ENCODE measurements around the gene NBEAL2. TPM values are rescaled to one million over a fixed set of nuclear protein-coding genes. Genes with fewer than 3 reads are reported as not detected.

Gene NBEAL2
- total and polyA plus RNA-seq, 10 of the 15 experiments (the other 5 are each of a cell fraction or from before 2014, with no cell fraction given) = 0.07 to 127 (median 29.4) TPM

DNA sequence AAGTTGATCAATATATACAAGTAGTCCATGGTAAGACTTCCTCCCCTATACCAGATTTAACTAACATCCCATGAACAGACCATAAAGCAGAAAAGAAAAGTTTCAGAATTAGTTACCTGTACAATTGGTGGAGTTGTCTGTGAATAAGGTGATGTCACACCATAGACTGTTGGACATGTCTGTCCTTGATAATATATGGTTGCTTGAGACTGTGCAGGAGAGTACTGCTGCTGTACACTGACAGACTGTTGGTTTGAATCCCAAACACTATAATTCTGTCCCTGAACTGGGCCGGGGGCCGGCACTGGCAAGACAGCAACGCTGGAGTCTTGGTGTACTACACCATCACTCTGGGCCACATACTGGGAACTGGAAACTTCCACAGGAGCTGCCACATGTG is 77.2 kb downstream of the NBEAL2 start:
- H2AFZ ChIP-seq (ENCODE audit: control insufficient read depth, low read depth, low read length) = no peak overlapping the region
- H3K27me3 ChIP-seq (replicated peaks in 1 of 2; ENCODE audit: control insufficient read depth in 2 of 2, insufficient read depth in 2 of 2, low read length in 1 of 2) = no peaks in the 10 kb centered on the region
- H4K20me1 ChIP-seq (ENCODE audit: control insufficient read depth, insufficient read depth) = no peaks in the 10 kb centered on the region
- WGBS (ENCODE audit: insufficient coverage, insufficient replicate concordance, low lambda C conversion rate, missing lambda C conversion rate) = 100% methylated on average over 3 of the region's 3 CpGs
- DNase-seq (ENCODE audit: low read depth, low spot score) (no peak), ATAC-seq (peak; percentile 56), FAIRE-seq (no peak)
- peaks cover 3% of the 10 kb centered on the region for H3K79me2 ChIP-seq (ENCODE audit: control insufficient read depth, insufficient read depth, low read length)
- no peak overlapping the region for H3K27ac ChIP-seq (ENCODE audit: control insufficient read depth, insufficient read depth)
- BruUV-seq (replicated peaks) = no TSS peak
- SMC1A ChIA-PET (ENCODE audit: uncharacterized antibody, unreplicated experiment) = interaction anchor here (0.7 kb wide), 2 partner anchors 10 to 39 kb away, joined by 3 read pairs; no protein-coding TSS in a partner anchor
- H3K9ac ChIP-seq (ENCODE audit: control insufficient read depth, insufficient read depth, low read length) = no peak overlapping the region
- no peak overlapping the region for H3K4me2 ChIP-seq (ENCODE audit: control insufficient read depth, insufficient read depth)
- no peaks in the 10 kb centered on the region for H3K9me3 ChIP-seq (replicated peaks; ENCODE audit: control insufficient read depth, insufficient read depth, low read length)
- RAD21 ChIA-PET (ENCODE audit: unreplicated experiment) = no interaction called here
- CTCF ChIA-PET = no interaction called here
- TF ChIP-seq, protein P1, sequence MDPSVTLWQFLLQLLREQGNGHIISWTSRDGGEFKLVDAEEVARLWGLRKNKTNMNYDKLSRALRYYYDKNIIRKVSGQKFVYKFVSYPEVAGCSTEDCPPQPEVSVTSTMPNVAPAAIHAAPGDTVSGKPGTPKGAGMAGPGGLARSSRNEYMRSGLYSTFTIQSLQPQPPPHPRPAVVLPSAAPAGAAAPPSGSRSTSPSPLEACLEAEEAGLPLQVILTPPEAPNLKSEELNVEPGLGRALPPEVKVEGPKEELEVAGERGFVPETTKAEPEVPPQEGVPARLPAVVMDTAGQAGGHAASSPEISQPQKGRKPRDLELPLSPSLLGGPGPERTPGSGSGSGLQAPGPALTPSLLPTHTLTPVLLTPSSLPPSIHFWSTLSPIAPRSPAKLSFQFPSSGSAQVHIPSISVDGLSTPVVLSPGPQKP (IDR thresholded peaks at IDR 0.05; ENCODE audit: low read depth, low read length) = no peak
- TF ChIP-seq HDAC6 (IDR thresholded peaks at IDR 0.05; ENCODE audit: unreplicated experiment) (no peak), SKIL (IDR thresholded peaks at IDR 0.05; ENCODE audit: low read depth, poor library complexity, severe bottlenecking) (no peak), SUZ12 (IDR thresholded peaks at IDR 0.05; ENCODE audit: unreplicated experiment) (no peak), MYB (IDR thresholded peaks at IDR 0.05; ENCODE audit: borderline replicate concordance, low read depth, low read length) (no peak)
- TF ChIP-seq, protein P2, sequence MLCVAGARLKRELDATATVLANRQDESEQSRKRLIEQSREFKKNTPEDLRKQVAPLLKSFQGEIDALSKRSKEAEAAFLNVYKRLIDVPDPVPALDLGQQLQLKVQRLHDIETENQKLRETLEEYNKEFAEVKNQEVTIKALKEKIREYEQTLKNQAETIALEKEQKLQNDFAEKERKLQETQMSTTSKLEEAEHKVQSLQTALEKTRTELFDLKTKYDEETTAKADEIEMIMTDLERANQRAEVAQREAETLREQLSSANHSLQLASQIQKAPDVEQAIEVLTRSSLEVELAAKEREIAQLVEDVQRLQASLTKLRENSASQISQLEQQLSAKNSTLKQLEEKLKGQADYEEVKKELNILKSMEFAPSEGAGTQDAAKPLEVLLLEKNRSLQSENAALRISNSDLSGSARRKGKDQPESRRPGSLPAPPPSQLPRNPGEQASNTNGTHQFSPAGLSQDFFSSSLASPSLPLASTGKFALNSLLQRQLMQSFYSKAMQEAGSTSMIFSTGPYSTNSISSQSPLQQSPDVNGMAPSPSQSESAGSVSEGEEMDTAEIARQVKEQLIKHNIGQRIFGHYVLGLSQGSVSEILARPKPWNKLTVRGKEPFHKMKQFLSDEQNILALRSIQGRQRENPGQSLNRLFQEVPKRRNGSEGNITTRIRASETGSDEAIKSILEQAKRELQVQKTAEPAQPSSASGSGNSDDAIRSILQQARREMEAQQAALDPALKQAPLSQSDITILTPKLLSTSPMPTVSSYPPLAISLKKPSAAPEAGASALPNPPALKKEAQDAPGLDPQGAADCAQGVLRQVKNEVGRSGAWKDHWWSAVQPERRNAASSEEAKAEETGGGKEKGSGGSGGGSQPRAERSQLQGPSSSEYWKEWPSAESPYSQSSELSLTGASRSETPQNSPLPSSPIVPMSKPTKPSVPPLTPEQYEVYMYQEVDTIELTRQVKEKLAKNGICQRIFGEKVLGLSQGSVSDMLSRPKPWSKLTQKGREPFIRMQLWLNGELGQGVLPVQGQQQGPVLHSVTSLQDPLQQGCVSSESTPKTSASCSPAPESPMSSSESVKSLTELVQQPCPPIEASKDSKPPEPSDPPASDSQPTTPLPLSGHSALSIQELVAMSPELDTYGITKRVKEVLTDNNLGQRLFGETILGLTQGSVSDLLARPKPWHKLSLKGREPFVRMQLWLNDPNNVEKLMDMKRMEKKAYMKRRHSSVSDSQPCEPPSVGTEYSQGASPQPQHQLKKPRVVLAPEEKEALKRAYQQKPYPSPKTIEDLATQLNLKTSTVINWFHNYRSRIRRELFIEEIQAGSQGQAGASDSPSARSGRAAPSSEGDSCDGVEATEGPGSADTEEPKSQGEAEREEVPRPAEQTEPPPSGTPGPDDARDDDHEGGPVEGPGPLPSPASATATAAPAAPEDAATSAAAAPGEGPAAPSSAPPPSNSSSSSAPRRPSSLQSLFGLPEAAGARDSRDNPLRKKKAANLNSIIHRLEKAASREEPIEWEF (IDR thresholded peaks at IDR 0.05; ENCODE audit: insufficient replicate concordance, low read depth, low read length) = no peak
- in situ Hi-C loops (cut with MboI) (no loop called here), intact Hi-C loops (cut with micrococcal nuclease; ENCODE audit: unreplicated experiment) (no loop called here)
- POLR2A ChIA-PET = interaction anchor here (0.6 kb wide), 1 partner anchor 74 kb away, joined by 4 read pairs; no protein-coding TSS in a partner anchor
- H3K36me3 ChIP-seq (ENCODE audit: control insufficient read depth in 2 of 2, insufficient read depth in 2 of 2, low read length in 1 of 2) = peaks cover 7 to 13% of the 10 kb centered on the region in 2 experiments
- H3K4me1 ChIP-seq (ENCODE audit: control insufficient read depth, insufficient read depth, low read length) = peaks cover 3% of the 10 kb centered on the region; the same call in 1 of the 2 replicates
- H3K4me3 ChIP-seq = no peak overlapping the region

All from GM12878 (cell line).